Measurements from ENCODE around the gene MRNIP. TPM values are rescaled to one million over a fixed set of nuclear protein-coding genes. Genes with fewer than 3 reads are reported as not detected.

MRNIP gene
- total and polyA plus RNA-seq, 4 donors, result 5.4 to 12.0 (median 7.3) TPM

DNA sequence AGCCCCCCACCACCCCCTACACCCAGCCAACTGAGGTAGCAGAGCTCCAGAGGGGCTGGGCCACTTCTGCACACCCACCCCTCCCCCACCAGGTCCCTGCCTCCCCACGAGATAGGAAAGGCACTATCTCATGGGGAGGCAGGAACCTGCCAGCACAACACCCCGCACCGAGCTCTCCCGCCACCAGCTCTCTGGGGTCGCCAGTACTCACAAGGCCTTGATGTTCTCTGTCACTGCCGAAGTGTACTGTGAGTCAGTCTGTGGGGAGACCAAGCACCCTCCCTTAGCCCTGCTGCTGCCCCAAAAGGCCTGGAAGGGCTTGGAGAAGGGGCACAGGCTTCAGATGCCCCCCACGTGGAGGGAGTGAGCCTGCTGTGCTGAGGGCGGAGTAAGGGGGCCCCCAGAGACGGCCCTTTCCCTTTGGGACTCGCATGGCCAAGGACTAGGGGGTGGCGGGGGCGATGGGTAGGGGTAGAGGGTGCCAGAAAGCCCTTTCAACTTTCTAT lies 57.9 kb downstream of the MRNIP start:
- Histone ChIP-seq H3K27me3 (ENCODE audit: control insufficient read depth in 4 of 4, insufficient read depth in 4 of 4, low read length in 3 of 4) (no peaks in the 10 kb centered on the region), H3K9ac (ENCODE audit: low read depth in 1 of 2, low read length in 2 of 2) (no peak overlapping the region), H3K9me3 (ENCODE audit: control insufficient read depth in 4 of 4, low read length in 3 of 4) (no peaks in the 10 kb centered on the region), H3K4me1 (ENCODE audit: control insufficient read depth in 4 of 4, insufficient read depth in 4 of 4, low read length in 3 of 4) (peaks cover 18 to 54% (median 35%) of the 10 kb centered on the region in 4 donors), H3K36me3 (ENCODE audit: control insufficient read depth in 4 of 4, insufficient read depth in 3 of 4, low read depth in 1 of 4, low read length in 3 of 4) (peaks cover 19 to 31% (median 25%) of the 10 kb centered on the region in 4 donors), H3K4me3 (ENCODE audit: low read depth in 1 of 3, low read length in 3 of 3) (no peak overlapping the region), H3K27ac (ENCODE audit: low read depth in 1 of 2, low read length in 2 of 2) (peak overlapping the region in 1 of 2 donors; percentile 25)
- no peak for DNase-seq (ENCODE audit: low spot score)
- 73% methylated on average over 12 of the region's 12 CpGs for WGBS
- TF ChIP-seq TAF1 (conservative IDR thresholded peaks at IDR 0.05), result no peak
- no peak for TF ChIP-seq GABPA (IDR thresholded peaks at IDR 0.05 in 1 of 2, conservative IDR thresholded peaks at IDR 0.05 in 1 of 2)
- TF ChIP-seq, protein P1, sequence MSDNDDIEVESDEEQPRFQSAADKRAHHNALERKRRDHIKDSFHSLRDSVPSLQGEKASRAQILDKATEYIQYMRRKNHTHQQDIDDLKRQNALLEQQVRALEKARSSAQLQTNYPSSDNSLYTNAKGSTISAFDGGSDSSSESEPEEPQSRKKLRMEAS (IDR thresholded peaks at IDR 0.05), result no peak
- no peak for TF ChIP-seq JUND (IDR thresholded peaks at IDR 0.05)
- TF ChIP-seq, protein P2, sequence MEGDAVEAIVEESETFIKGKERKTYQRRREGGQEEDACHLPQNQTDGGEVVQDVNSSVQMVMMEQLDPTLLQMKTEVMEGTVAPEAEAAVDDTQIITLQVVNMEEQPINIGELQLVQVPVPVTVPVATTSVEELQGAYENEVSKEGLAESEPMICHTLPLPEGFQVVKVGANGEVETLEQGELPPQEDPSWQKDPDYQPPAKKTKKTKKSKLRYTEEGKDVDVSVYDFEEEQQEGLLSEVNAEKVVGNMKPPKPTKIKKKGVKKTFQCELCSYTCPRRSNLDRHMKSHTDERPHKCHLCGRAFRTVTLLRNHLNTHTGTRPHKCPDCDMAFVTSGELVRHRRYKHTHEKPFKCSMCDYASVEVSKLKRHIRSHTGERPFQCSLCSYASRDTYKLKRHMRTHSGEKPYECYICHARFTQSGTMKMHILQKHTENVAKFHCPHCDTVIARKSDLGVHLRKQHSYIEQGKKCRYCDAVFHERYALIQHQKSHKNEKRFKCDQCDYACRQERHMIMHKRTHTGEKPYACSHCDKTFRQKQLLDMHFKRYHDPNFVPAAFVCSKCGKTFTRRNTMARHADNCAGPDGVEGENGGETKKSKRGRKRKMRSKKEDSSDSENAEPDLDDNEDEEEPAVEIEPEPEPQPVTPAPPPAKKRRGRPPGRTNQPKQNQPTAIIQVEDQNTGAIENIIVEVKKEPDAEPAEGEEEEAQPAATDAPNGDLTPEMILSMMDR (IDR thresholded peaks at IDR 0.05; ENCODE audit: low read depth, low read length, missing input control), result no peak
- TF ChIP-seq HNF4A (conservative IDR thresholded peaks at IDR 0.05), result no peak
- TF ChIP-seq, protein P3, sequence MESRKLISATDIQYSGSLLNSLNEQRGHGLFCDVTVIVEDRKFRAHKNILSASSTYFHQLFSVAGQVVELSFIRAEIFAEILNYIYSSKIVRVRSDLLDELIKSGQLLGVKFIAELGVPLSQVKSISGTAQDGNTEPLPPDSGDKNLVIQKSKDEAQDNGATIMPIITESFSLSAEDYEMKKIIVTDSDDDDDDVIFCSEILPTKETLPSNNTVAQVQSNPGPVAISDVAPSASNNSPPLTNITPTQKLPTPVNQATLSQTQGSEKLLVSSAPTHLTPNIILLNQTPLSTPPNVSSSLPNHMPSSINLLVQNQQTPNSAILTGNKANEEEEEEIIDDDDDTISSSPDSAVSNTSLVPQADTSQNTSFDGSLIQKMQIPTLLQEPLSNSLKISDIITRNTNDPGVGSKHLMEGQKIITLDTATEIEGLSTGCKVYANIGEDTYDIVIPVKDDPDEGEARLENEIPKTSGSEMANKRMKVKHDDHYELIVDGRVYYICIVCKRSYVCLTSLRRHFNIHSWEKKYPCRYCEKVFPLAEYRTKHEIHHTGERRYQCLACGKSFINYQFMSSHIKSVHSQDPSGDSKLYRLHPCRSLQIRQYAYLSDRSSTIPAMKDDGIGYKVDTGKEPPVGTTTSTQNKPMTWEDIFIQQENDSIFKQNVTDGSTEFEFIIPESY (IDR thresholded peaks at IDR 0.05), result no peak
- TF ChIP-seq, protein P4, sequence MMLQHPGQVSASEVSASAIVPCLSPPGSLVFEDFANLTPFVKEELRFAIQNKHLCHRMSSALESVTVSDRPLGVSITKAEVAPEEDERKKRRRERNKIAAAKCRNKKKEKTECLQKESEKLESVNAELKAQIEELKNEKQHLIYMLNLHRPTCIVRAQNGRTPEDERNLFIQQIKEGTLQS (IDR thresholded peaks at IDR 0.05), result no peak
- no peak for TF ChIP-seq YY1 (IDR thresholded peaks at IDR 0.05)

DNA sequence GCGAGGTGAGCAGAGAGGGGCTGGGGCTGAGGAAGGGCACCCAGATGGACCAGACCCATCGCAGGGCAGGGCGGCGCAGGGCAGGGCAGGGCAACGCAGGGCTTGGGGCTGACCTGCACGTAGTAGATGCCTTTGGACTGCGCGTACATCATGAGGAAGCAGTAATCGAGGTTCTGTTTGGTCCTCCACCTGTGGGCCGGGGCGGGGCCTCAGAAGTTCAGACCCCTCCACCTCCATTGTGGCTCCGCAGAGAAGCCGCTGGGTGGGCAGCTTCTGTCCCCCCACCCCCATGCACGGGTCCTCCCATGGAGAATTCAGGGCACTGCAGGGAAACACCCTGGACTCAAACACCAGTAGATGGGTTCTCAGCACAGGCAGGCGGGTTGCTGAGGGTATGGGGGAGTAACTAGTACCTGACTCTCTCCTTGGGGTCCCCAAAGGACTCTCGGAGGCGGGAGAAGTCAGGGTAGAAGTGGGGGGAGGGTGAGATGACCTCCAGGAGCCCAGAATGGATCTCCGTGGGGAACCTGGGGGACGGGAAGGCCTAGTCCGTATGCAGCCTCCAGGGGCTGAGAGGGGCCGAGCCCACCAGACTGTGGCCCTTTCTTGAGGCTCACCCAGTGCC lies 58.4 kb downstream of the MRNIP start:
- no peak for DNase-seq (ENCODE audit: low spot score)
- Histone ChIP-seq H3K27ac (ENCODE audit: low read depth in 1 of 2, low read length in 2 of 2) (no peak overlapping the region), H3K9ac (ENCODE audit: low read depth in 1 of 2, low read length in 2 of 2) (no peak overlapping the region), H3K27me3 (ENCODE audit: control insufficient read depth in 4 of 4, insufficient read depth in 4 of 4, low read length in 3 of 4) (no peaks in the 10 kb centered on the region), H3K4me3 (ENCODE audit: low read depth in 1 of 3, low read length in 3 of 3) (no peak overlapping the region), H3K4me1 (ENCODE audit: control insufficient read depth in 4 of 4, insufficient read depth in 4 of 4, low read length in 3 of 4) (peaks cover 21 to 57% (median 38%) of the 10 kb centered on the region in 4 donors), H3K9me3 (ENCODE audit: control insufficient read depth in 4 of 4, low read length in 3 of 4) (no peaks in the 10 kb centered on the region), H3K36me3 (ENCODE audit: control insufficient read depth in 4 of 4, insufficient read depth in 3 of 4, low read depth in 1 of 4, low read length in 3 of 4) (peaks cover 19 to 31% (median 25%) of the 10 kb centered on the region in 4 donors)
- WGBS, result 93% methylated on average over 21 of the region's 21 CpGs
- TF ChIP-seq SP1 (IDR thresholded peaks at IDR 0.05) (no peak), HNF4G (IDR thresholded peaks at IDR 0.05) (no peak), GABPA (IDR thresholded peaks at IDR 0.05 in 1 of 2, conservative IDR thresholded peaks at IDR 0.05 in 1 of 2) (no peak), FOXA2 (IDR thresholded peaks at IDR 0.05) (no peak), TAF1 (conservative IDR thresholded peaks at IDR 0.05) (no peak), HNF4A (conservative IDR thresholded peaks at IDR 0.05) (no peak), JUND (IDR thresholded peaks at IDR 0.05) (no peak), YY1 (IDR thresholded peaks at IDR 0.05) (no peak), NR2F2 (IDR thresholded peaks at IDR 0.05) (no peak), RAD21 (IDR thresholded peaks at IDR 0.05) (no peak), FOXA1 (IDR thresholded peaks at IDR 0.05) (no peak)
- TF ChIP-seq, protein P2 (IDR thresholded peaks at IDR 0.05; ENCODE audit: low read depth, low read length, missing input control), result no peak
- TF ChIP-seq, protein P4 (IDR thresholded peaks at IDR 0.05), result no peak
- TF ChIP-seq, protein P3 (IDR thresholded peaks at IDR 0.05), result no peak
- TF ChIP-seq, protein P5, sequence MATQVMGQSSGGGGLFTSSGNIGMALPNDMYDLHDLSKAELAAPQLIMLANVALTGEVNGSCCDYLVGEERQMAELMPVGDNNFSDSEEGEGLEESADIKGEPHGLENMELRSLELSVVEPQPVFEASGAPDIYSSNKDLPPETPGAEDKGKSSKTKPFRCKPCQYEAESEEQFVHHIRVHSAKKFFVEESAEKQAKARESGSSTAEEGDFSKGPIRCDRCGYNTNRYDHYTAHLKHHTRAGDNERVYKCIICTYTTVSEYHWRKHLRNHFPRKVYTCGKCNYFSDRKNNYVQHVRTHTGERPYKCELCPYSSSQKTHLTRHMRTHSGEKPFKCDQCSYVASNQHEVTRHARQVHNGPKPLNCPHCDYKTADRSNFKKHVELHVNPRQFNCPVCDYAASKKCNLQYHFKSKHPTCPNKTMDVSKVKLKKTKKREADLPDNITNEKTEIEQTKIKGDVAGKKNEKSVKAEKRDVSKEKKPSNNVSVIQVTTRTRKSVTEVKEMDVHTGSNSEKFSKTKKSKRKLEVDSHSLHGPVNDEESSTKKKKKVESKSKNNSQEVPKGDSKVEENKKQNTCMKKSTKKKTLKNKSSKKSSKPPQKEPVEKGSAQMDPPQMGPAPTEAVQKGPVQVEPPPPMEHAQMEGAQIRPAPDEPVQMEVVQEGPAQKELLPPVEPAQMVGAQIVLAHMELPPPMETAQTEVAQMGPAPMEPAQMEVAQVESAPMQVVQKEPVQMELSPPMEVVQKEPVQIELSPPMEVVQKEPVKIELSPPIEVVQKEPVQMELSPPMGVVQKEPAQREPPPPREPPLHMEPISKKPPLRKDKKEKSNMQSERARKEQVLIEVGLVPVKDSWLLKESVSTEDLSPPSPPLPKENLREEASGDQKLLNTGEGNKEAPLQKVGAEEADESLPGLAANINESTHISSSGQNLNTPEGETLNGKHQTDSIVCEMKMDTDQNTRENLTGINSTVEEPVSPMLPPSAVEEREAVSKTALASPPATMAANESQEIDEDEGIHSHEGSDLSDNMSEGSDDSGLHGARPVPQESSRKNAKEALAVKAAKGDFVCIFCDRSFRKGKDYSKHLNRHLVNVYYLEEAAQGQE (IDR thresholded peaks at IDR 0.05), result no peak
- TF ChIP-seq, protein P1 (IDR thresholded peaks at IDR 0.05), result no peak
